Muscle layer of duodenum (tissue), 2 donors: ENCODE measurements around the gene TAF6.

Experiments used
- H3K27ac ChIP-seq: one replicate; pipeline ENCODE4 v1.7.0; 2013; ENCODE audit warnings: mild to moderate bottlenecking, low read length
- H3K27me3 ChIP-seq: one replicate; pipeline ENCODE4 v1.7.0; 2013; ENCODE audit warnings: low read depth, mild to moderate bottlenecking, control low read depth, low read length
- H3K36me3 ChIP-seq, 2 donors: one replicate each; pipeline ENCODE4 v1.7.0; 2013; ENCODE audit warnings: low read length in 2 of 2, control low read depth in 1 of 2, mild to moderate bottlenecking in 1 of 2; ENCODE audit not compliant: insufficient read depth in 2 of 2, control insufficient read depth in 1 of 2
- H3K4me1 ChIP-seq, 2 donors: one replicate each; pipeline ENCODE4 v1.7.0; 2013; ENCODE audit warnings: low read length in 2 of 2, mild to moderate bottlenecking in 2 of 2, control low read depth in 1 of 2, moderate library complexity in 1 of 2; ENCODE audit not compliant: insufficient read depth in 2 of 2, control insufficient read depth in 1 of 2
- H3K4me3 ChIP-seq, 2 donors: one replicate each; pipeline ENCODE4 v1.7.0; 2013; ENCODE audit warnings: low read length in 2 of 2, low read depth in 1 of 2, mild to moderate bottlenecking in 1 of 2
- H3K9me3 ChIP-seq, 2 donors: one replicate each; pipeline ENCODE4 v1.7.0; 2013; ENCODE audit warnings: low read length in 2 of 2, control low read depth in 1 of 2, mild to moderate bottlenecking in 1 of 2; ENCODE audit not compliant: control insufficient read depth in 1 of 2
- donor health status: healthy.

TAF6 gene

GRCh38 chr7:100115026-100115425, 4.1 kb downstream of the TAF6 start:
- Histone ChIP-seq H3K36me3 (peaks cover 11 to 32% of the 10 kb centered on the region in 2 donors), H3K27ac (no peak overlapping the region), H3K4me1 (peaks cover under 1 to 11% of the 10 kb centered on the region in 2 donors), H3K9me3 (no peaks in the 10 kb centered on the region), H3K4me3 (no peak overlapping the region), H3K27me3 (no peaks in the 10 kb centered on the region)

GRCh38 chr7:100111914-100112313, 7.2 kb downstream of the TAF6 start:
- H3K27ac ChIP-seq = no peak overlapping the region
- no peak overlapping the region for H3K4me3 ChIP-seq
- no peaks in the 10 kb centered on the region for H3K4me1 ChIP-seq
- no peaks in the 10 kb centered on the region for H3K9me3 ChIP-seq
- peaks cover 19 to 50% of the 10 kb centered on the region in 2 donors for H3K36me3 ChIP-seq
- H3K27me3 ChIP-seq = no peaks in the 10 kb centered on the region

- Histone ChIP-seq H3K27me3 (no peaks in the 10 kb centered on the region), H3K9me3 (no peaks in the 10 kb centered on the region), H3K4me1 (no peaks in the 10 kb centered on the region), H3K4me3 (no peak overlapping the region), H3K36me3 (peaks cover 21 to 58% of the 10 kb centered on the region in 2 donors), H3K27ac (no peak overlapping the region)
Measured at GRCh38 chr7:100111156-100111555, 8.0 kb downstream of the TAF6 start.

- Histone ChIP-seq H3K4me1 (no peaks in the 10 kb centered on the region), H3K4me3 (no peak overlapping the region), H3K9me3 (no peaks in the 10 kb centered on the region), H3K27ac (no peak overlapping the region), H3K36me3 (peaks cover 27 to 72% of the 10 kb centered on the region in 2 donors), H3K27me3 (no peaks in the 10 kb centered on the region)
Measured at GRCh38 chr7:100109521-100110163, 9.5 kb downstream of the TAF6 start.

GRCh38 chr7:100107890-100108289, 11.3 kb downstream of the TAF6 start:
- Histone ChIP-seq H3K4me3 (no peak overlapping the region), H3K27me3 (no peaks in the 10 kb centered on the region), H3K27ac (no peak overlapping the region), H3K4me1 (no peaks in the 10 kb centered on the region), H3K9me3 (no peaks in the 10 kb centered on the region), H3K36me3 (peaks cover 27 to 72% of the 10 kb centered on the region in 2 donors)

GRCh38 chr7:100107125-100107737, 11.9 kb downstream of the TAF6 start:
- no peak overlapping the region for H3K4me3 ChIP-seq
- H3K9me3 ChIP-seq = no peaks in the 10 kb centered on the region
- H3K36me3 ChIP-seq = peaks cover 27 to 70% of the 10 kb centered on the region in 2 donors
- H3K27me3 ChIP-seq = no peaks in the 10 kb centered on the region
- peaks cover 0 to 5% of the 10 kb centered on the region in 2 donors for H3K4me1 ChIP-seq
- no peak overlapping the region for H3K27ac ChIP-seq

- Histone ChIP-seq H3K4me3 (no peak overlapping the region), H3K36me3 (peaks cover 25 to 64% of the 10 kb centered on the region in 2 donors), H3K9me3 (no peaks in the 10 kb centered on the region), H3K4me1 (peaks cover 0 to 5% of the 10 kb centered on the region in 2 donors), H3K27me3 (no peaks in the 10 kb centered on the region), H3K27ac (no peak overlapping the region)
Measured at GRCh38 chr7:100106633-100107032, 12.5 kb downstream of the TAF6 start.

GRCh38 chr7:100105534-100105933, 13.6 kb downstream of the TAF6 start:
- H3K4me3 ChIP-seq = no peak overlapping the region
- no peaks in the 10 kb centered on the region for H3K27me3 ChIP-seq
- H3K36me3 ChIP-seq = peaks cover 18 to 56% of the 10 kb centered on the region in 2 donors
- H3K9me3 ChIP-seq = no peaks in the 10 kb centered on the region
- peaks cover 0 to 5% of the 10 kb centered on the region in 2 donors for H3K4me1 ChIP-seq
- H3K27ac ChIP-seq = no peak overlapping the region

- Histone ChIP-seq H3K27me3 (no peaks in the 10 kb centered on the region), H3K4me1 (peaks cover 9 to 18% of the 10 kb centered on the region in 2 donors), H3K27ac (no peak overlapping the region), H3K36me3 (peaks cover 25 to 60% of the 10 kb centered on the region in 2 donors), H3K4me3 (no peak overlapping the region), H3K9me3 (no peaks in the 10 kb centered on the region)
Measured at GRCh38 chr7:100102950-100103840, 16.0 kb downstream of the TAF6 start.

- Histone ChIP-seq H3K27me3 (no peaks in the 10 kb centered on the region), H3K4me3 (peak within 1 kb of the TSS; percentile 83 to 84), H3K36me3 (peaks cover 34 to 59% of the 10 kb centered on the region in 2 donors), H3K9me3 (no peaks in the 10 kb centered on the region), H3K4me1 (peaks cover 9 to 18% of the 10 kb centered on the region in 2 donors), H3K27ac (peak within 1 kb of the TSS; percentile 74)
Measured at GRCh38 chr7:100101016-100101862, 17.9 kb downstream of the TAF6 start, which contains the start of the genes AP4M1 and MCM7. TSS of gene AP4M1 (plus strand) at chr7:100101643. CDS start at chr7:100101715, 72 bp downstream. TSS of gene MCM7 (minus strand) at chr7:100101397. CDS start at chr7:100101294, 103 bp downstream.
